COR-L47 (cell line): ENCODE data around the gene TSEN34.
"Not testable (repeated sequence)": the region's sequence is repeated elsewhere in the genome, so short reads cannot be mapped to it uniquely, and the experiment has no call there.

Source experiments
- DNase-seq: peaks from one replicate; lab custom pipeline; 2025; lab: John Stamatoyannopoulos, UW

Gene TSEN34

GRCh38 chr19:54209058-54209810 is 18.1 kb downstream of the TSEN34 start:
- no peak for DNase-seq

- DNase-seq, result peak; percentile 92
These were observed 18.8 kb downstream of the TSEN34 start for GRCh38 chr19:54209811-54210494.

- DNase-seq, result no peak
These were observed 20.1 kb downstream of the TSEN34 start for GRCh38 chr19:54211235-54211634.

- not testable (repeated sequence) for DNase-seq
These were observed 23.1 kb downstream of the TSEN34 start for GRCh38 chr19:54214217-54214616.

- DNase-seq, result not testable (repeated sequence)
These were observed 23.6 kb downstream of the TSEN34 start for GRCh38 chr19:54214734-54215133.

GRCh38 chr19:54216869-54217268 is 25.8 kb downstream of the TSEN34 start:
- DNase-seq, result no peak

GRCh38 chr19:54217517-54218247 is 26.6 kb downstream of the TSEN34 start:
- not testable (repeated sequence) for DNase-seq

- DNase-seq, result no peak
These were observed 27.2 kb downstream of the TSEN34 start for GRCh38 chr19:54218259-54218658.

GRCh38 chr19:54218960-54219661 is 28.0 kb downstream of the TSEN34 start:
- DNase-seq, result no peak

GRCh38 chr19:54219702-54220101 is 28.6 kb downstream of the TSEN34 start:
- not testable (repeated sequence) for DNase-seq

- DNase-seq, result not testable (repeated sequence)
These were observed 30.8 kb downstream of the TSEN34 start for GRCh38 chr19:54221947-54222346.

GRCh38 chr19:54222474-54223276 is 31.6 kb downstream of the TSEN34 start, which contains the start of gene LILRB3:
LILRB3 (minus strand) TSS chr19:54223007; CDS start chr19:54222976, 31 bp downstream.
- not testable (repeated sequence) for DNase-seq

- DNase-seq, result not testable (repeated sequence)
These were observed 32.3 kb downstream of the TSEN34 start for GRCh38 chr19:54223277-54223936.

GRCh38 chr19:54223937-54224281 is 32.8 kb downstream of the TSEN34 start:
- DNase-seq, result not testable (repeated sequence)

- not testable (repeated sequence) for DNase-seq
These were observed 33.5 kb downstream of the TSEN34 start for GRCh38 chr19:54224619-54225018.

GRCh38 chr19:54229146-54229545 is 38.0 kb downstream of the TSEN34 start:
- DNase-seq, result no peak

- no peak for DNase-seq
These were observed 38.9 kb downstream of the TSEN34 start for GRCh38 chr19:54230031-54230430.

- DNase-seq, result peak; percentile 79
These were observed 40.2 kb downstream of the TSEN34 start for GRCh38 chr19:54231077-54231931.

GRCh38 chr19:54233941-54234340 is 42.8 kb downstream of the TSEN34 start:
- no peak for DNase-seq
